B cell (primary cell): ENCODE data around the gene MINAR1. TPM values are rescaled to one million over a fixed set of nuclear protein-coding genes. Genes with fewer than 3 reads are reported as not detected.

Experiments used
- ATAC-seq: fragments of 200-7000 bp; cut with Tn5 transposase; one replicate; pipeline ENCODE4 v1.10.0; 2021; ENCODE audit warnings: low read depth, mild to moderate bottlenecking, moderate number of reproducible peaks, moderate library complexity
- CTCF ChIA-PET: fragments of 350-600 bp; sonication (Branson Sonifier 250); formaldehyde crosslinking; loops from one replicate; lab custom pipeline; 2021; ENCODE audit warnings: antibody characterized with exemption, inconsistent platforms; lab: Charles Lee
- POLR2A ChIA-PET: fragments of 350-600 bp; sonication (Branson Sonifier 250); formaldehyde crosslinking; loops from one replicate; lab custom pipeline; 2021; ENCODE audit warnings: antibody characterized with exemption; lab: Charles Lee
- DNase-seq: peaks from one replicate; pipeline ENCODE4 v3.0.0; 2013
- H2AFZ ChIP-seq: 2 replicates; pipeline ENCODE4 v1.6.1; 2012; ENCODE audit warnings: mild to moderate bottlenecking, low read depth, low read length; ENCODE audit not compliant: insufficient read depth, poor library complexity, severe bottlenecking
- H3K27ac ChIP-seq, 2 donors: 1 replicate in 1 of 2; 2 replicates in 1 of 2; pipeline ENCODE4 v1.5.1; 2012 to 2013; ENCODE audit warnings: low read length in 2 of 2, mild to moderate bottlenecking in 2 of 2, moderate library complexity in 1 of 2
- H3K27me3 ChIP-seq, 4 experiments: fragments of 200-600 bp in 1 of 4; sonication (generic) in 1 of 4; replicated peaks in 1 of 4; 1 replicate in 2 of 4; 2 replicates in 2 of 4; pipeline versions ENCODE4 v1.6.1 to v1.7.0; 2013 to 2016; ENCODE audit warnings: low read length in 3 of 4, mild to moderate bottlenecking in 2 of 4, mixed read lengths in 1 of 4, moderate library complexity in 1 of 4; ENCODE audit not compliant: insufficient read depth in 4 of 4, control insufficient read depth in 3 of 4; ENCODE audit errors: control extremely low read depth in 1 of 4
- H3K36me3 ChIP-seq, 2 experiments: replicated peaks in 1 of 2; 1 replicate in 1 of 2; 2 replicates in 1 of 2; pipeline versions ENCODE4 v1.6.1 to v1.7.1; 2013; ENCODE audit warnings: low read length in 1 of 2; ENCODE audit not compliant: insufficient read depth in 2 of 2, control insufficient read depth in 1 of 2; ENCODE audit errors: control extremely low read depth in 1 of 2, extremely low read depth in 1 of 2
- H3K4me1 ChIP-seq, 2 donors: fragments of 200-600 bp in 1 of 2; sonication (generic) in 1 of 2; 1 replicate in 1 of 2; 2 replicates in 1 of 2; pipeline versions ENCODE4 v1.5.1 to v1.6.1; 2013 to 2017; ENCODE audit warnings: low read length in 2 of 2; ENCODE audit not compliant: control insufficient read depth in 2 of 2, insufficient read depth in 2 of 2
- H3K4me2 ChIP-seq: replicated peaks from 2 replicates; pipeline ENCODE3; 2012; ENCODE audit warnings: mild to moderate bottlenecking, low read depth, low read length; ENCODE audit not compliant: poor library complexity, severe bottlenecking
- H3K4me3 ChIP-seq, 5 experiments: fragments of 200-600 bp in 1 of 5; sonication (generic) in 1 of 5; 1 replicate in 3 of 5; 2 replicates in 2 of 5; pipeline versions ENCODE4 v1.5.1 to v1.7.0; 2011 to 2016; ENCODE audit warnings: low read length in 4 of 5, mild to moderate bottlenecking in 4 of 5, low read depth in 2 of 5, control low read depth in 1 of 5, moderate library complexity in 1 of 5; ENCODE audit not compliant: insufficient read depth in 1 of 5; ENCODE audit errors: control extremely low read depth in 1 of 5, extremely low read depth in 1 of 5
- H3K79me2 ChIP-seq: fragments of 200-600 bp; sonication (generic); one replicate; pipeline ENCODE4 v1.6.0; 2016; ENCODE audit warnings: low read length; ENCODE audit not compliant: control insufficient read depth, insufficient read depth
- H3K9ac ChIP-seq: fragments of 200-600 bp; sonication (generic); 2 replicates; pipeline ENCODE4 v1.6.1; 2017; ENCODE audit warnings: mild to moderate bottlenecking, low read length, moderate library complexity
- H3K9me3 ChIP-seq, 3 donors: one replicate each; pipeline versions ENCODE4 v1.6.1 to v1.7.1; 2013; ENCODE audit warnings: low read length in 2 of 3; ENCODE audit not compliant: control insufficient read depth in 2 of 3, insufficient read depth in 1 of 3; ENCODE audit errors: control extremely low read depth in 1 of 3
- H4K20me1 ChIP-seq: 2 replicates; pipeline ENCODE4 v1.6.0; 2012; ENCODE audit warnings: mild to moderate bottlenecking, low read length; ENCODE audit not compliant: insufficient read depth, control insufficient read depth, poor library complexity, severe bottlenecking
- H3K27ac Mint-ChIP-seq: one replicate; pipeline ENCODE4 v1.8.0; 2021; ENCODE audit warnings: mixed read lengths
- H3K27me3 Mint-ChIP-seq: one replicate; pipeline ENCODE4 v1.8.0; 2021; ENCODE audit warnings: mixed read lengths
- H3K4me1 Mint-ChIP-seq: one replicate; pipeline ENCODE4 v1.8.0; 2021; ENCODE audit warnings: mixed read lengths
- H3K4me3 Mint-ChIP-seq: one replicate; pipeline ENCODE4 v1.8.0; 2021; ENCODE audit warnings: mixed read lengths
- H3K9me3 Mint-ChIP-seq: one replicate; pipeline ENCODE4 v1.8.0; 2022; ENCODE audit warnings: mixed read lengths; ENCODE audit not compliant: insufficient read depth
- EZH2 ChIP-seq: IDR thresholded peaks from 2 replicates; pipeline ENCODE4 v1.6.1; 2012; ENCODE audit warnings: borderline replicate concordance, low read depth, mild to moderate bottlenecking, moderate library complexity, low read length; ENCODE audit not compliant: insufficient read depth, poor library complexity, severe bottlenecking
- WGBS: methylation state at CpG from one replicate; pipeline ENCODE4 v1.1.5; 2013; ENCODE audit warnings: missing lambda C conversion rate; ENCODE audit not compliant: insufficient coverage; 5-methylcytosine and 5-hydroxymethylcytosine counted together
- intact Hi-C: fragments of 100-400 bp; cut with micrococcal nuclease; formaldehyde crosslinking; loops from one replicate; pipeline ENCODE4 v1.10.0; 2022
- polyA plus RNA-seq: library from polyadenylated mRNA; depleted of rRNA; stranded (reverse); fragments of >200 nt; gene quantifications from 2 replicates; pipeline ENCODE4 v1.2.3, GENCODE V29; 2012
- total RNA-seq, 2 donors: library from RNA; stranded (reverse); fragments of 120-200 nt in 1 of 2; gene quantifications; 1 replicate in 1 of 2; 2 replicates in 1 of 2; pipeline versions ENCODE4 v1.2.3 to v1.2.4, GENCODE V29; 2013 to 2022
- TF ChIP-seq, protein P1 (sequence below): fragments of 200-600 bp; IDR thresholded peaks from one replicate; pipeline ENCODE4 v1.8.0; 2022; ENCODE audit warnings: antibody characterized with exemption, mild to moderate bottlenecking

The MINAR1 gene
- total and polyA plus RNA-seq, 2 donors (not counting 1 experiment from before 2014, with no cell fraction given) = 0.16 to 0.27 TPM

DNA sequence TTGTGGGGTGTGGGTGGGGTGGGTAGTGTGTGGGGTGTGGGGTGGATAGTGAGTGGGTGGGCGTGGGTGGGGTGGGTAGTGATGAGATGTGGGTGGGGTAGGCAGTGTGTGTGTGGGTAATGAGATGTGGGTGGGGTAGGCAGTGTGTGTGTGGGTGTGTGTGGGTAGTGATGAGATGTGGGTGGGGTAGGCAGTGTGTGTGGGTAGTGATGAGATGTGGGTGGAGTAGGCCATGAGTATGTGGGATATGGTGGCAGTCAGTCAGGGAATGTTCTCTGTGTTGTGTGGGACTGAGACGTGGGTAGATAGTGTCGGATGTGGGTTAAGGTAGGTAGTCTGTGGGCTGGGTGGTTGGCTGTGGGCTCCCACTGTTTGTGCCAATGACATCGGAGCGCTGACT lies 7.1 kb downstream of the MINAR1 start:
- 89% methylated on average over 4 of the region's 5 CpGs for WGBS
- Histone ChIP-seq H3K36me3 (no peaks in the 10 kb centered on the region), H3K9me3 (no peaks in the 10 kb centered on the region), H3K4me1 (no peaks in the 10 kb centered on the region), H3K4me2 (no peak overlapping the region), H3K79me2 (no peaks in the 10 kb centered on the region), H3K27me3 (peaks cover 0 to 6% (median under 1%) of the 10 kb centered on the region in 4 experiments), H2AFZ (no peak overlapping the region), H4K20me1 (no peaks in the 10 kb centered on the region), H3K9ac (no peak overlapping the region), H3K27ac (no peak overlapping the region), H3K4me3 (no peak overlapping the region)
- intact Hi-C loops = no loop called here
- Mint-ChIP-seq H3K4me3 (no peak overlapping the region), H3K9me3 (no peaks in the 10 kb centered on the region), H3K27me3 (peaks cover 21% of the 10 kb centered on the region), H3K27ac (no peak overlapping the region), H3K4me1 (no peaks in the 10 kb centered on the region)
- ChIA-PET POLR2A (no interaction called here), CTCF (no interaction called here)
- no peak for DNase-seq
- no peak for TF ChIP-seq EZH2
- TF ChIP-seq, protein P1, sequence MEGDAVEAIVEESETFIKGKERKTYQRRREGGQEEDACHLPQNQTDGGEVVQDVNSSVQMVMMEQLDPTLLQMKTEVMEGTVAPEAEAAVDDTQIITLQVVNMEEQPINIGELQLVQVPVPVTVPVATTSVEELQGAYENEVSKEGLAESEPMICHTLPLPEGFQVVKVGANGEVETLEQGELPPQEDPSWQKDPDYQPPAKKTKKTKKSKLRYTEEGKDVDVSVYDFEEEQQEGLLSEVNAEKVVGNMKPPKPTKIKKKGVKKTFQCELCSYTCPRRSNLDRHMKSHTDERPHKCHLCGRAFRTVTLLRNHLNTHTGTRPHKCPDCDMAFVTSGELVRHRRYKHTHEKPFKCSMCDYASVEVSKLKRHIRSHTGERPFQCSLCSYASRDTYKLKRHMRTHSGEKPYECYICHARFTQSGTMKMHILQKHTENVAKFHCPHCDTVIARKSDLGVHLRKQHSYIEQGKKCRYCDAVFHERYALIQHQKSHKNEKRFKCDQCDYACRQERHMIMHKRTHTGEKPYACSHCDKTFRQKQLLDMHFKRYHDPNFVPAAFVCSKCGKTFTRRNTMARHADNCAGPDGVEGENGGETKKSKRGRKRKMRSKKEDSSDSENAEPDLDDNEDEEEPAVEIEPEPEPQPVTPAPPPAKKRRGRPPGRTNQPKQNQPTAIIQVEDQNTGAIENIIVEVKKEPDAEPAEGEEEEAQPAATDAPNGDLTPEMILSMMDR = no peak
- no peak for ATAC-seq

DNA sequence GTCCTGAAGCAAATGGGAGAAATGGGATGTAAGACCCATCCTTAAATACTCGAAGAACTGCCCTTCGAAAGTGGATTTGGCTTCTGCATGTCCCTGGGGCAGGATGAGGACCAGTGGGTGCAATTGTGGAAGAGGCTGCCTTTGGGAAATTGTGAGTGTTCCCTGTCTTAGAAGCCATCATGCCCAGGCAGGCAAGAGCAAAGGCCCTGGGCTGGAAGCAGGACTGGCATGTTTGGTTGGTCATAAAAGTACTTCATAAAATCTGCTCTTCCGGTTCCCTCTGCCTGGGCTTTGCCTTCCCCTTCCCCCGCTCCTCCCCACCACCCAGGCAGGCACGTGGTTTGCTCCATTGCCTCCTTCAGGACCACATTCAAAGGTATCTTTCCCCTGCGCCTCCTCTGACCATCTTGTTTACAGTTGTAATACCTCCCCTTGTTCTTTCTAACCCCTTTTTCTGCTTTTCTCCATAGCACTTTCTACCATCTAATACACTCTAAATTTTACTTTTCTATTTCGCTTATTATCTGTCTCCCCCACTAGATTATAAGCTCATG lies 8.3 kb downstream of the MINAR1 start:
- ChIA-PET CTCF (no interaction called here), POLR2A (no interaction called here)
- Histone ChIP-seq H3K27me3 (peaks cover 0 to 4% (median 0%) of the 10 kb centered on the region in 4 experiments), H3K9me3 (peaks cover 0 to 2% (median 0%) of the 10 kb centered on the region in 3 donors), H4K20me1 (no peaks in the 10 kb centered on the region), H3K27ac (no peak overlapping the region), H2AFZ (no peak overlapping the region), H3K4me1 (no peaks in the 10 kb centered on the region), H3K79me2 (no peaks in the 10 kb centered on the region), H3K36me3 (no peaks in the 10 kb centered on the region), H3K4me3 (no peak overlapping the region), H3K9ac (no peak overlapping the region), H3K4me2 (no peak overlapping the region)
- DNase-seq (no peak), ATAC-seq (no peak)
- peaks cover 13% of the 10 kb centered on the region for H3K27me3 Mint-ChIP-seq
- TF ChIP-seq EZH2 = no peak
- TF ChIP-seq, protein P1 = no peak
- H3K4me3 Mint-ChIP-seq = no peak overlapping the region
- H3K9me3 Mint-ChIP-seq = no peaks in the 10 kb centered on the region
- WGBS = 82% methylated on average over 6 of the region's 7 CpGs
- H3K27ac Mint-ChIP-seq = no peak overlapping the region
- no peaks in the 10 kb centered on the region for H3K4me1 Mint-ChIP-seq
- intact Hi-C loops = no loop called here
